ENCODE results near the gene MUS81.

The MUS81 gene

GRCh38 chr11:65868907-65869306 is 8.7 kb downstream of the MUS81 start:
- no peak for DNase-seq (ENCODE audit: low read depth)

DNA sequence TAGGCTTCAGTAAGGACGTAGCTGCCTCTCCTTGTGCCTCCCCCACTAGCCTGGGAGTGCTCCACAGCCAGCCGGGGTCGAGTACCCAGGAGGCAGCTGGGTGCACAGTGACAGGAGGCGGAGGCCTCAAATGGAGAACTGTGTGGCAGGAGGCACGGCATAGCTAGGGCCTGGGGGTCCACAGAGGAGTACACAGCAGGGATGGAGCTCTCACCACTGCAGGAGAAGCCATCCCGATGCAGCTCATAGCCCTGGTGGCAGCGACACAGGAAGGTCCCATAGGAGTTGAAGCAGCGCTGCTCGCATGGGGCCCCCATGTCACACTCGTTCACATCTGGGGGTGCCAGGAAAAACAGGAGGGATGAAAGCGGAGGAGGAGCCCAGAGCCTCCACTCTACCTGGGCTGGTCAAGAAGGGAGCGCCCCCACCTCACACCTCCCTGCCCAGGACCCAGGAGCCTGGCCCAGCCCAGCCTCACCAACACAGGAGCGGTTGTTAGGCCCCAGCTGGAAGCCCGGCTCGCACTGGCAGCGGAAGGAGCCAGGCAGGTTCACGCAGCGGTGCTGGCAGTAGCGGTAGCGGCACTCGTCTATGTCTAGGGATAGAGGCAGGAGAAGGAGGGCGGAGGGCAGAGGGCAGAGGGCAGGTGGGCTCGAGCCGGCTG is 9.5 kb downstream of the MUS81 start:
- TF ChIP-seq CTCF (IDR thresholded peaks at IDR 0.05; ENCODE audit: control insufficient read depth, insufficient read depth, low read depth, low read length, missing control alignments) = no peak
- no peak overlapping the region for H3K4me3 ChIP-seq (ENCODE audit: control insufficient read depth, low read depth, low read length)
- no peak for DNase-seq (ENCODE audit: low read depth)

More at GRCh38 chr11:65868907-65869306, 8.7 kb downstream of the MUS81 start:
- no peak overlapping the region for H3K4me3 ChIP-seq (ENCODE audit: control insufficient read depth, low read depth, low read length)
- no peak for TF ChIP-seq CTCF (IDR thresholded peaks at IDR 0.05; ENCODE audit: control insufficient read depth, insufficient read depth, low read depth, low read length, missing control alignments)

- no peak overlapping the region for H3K4me3 ChIP-seq (ENCODE audit: control insufficient read depth, low read depth, low read length)
- no peak for TF ChIP-seq CTCF (IDR thresholded peaks at IDR 0.05; ENCODE audit: control insufficient read depth, insufficient read depth, low read depth, low read length, missing control alignments)
- DNase-seq (ENCODE audit: low read depth) = no peak
These were observed 10.1 kb downstream of the MUS81 start for GRCh38 chr11:65870307-65870658.

DNA sequence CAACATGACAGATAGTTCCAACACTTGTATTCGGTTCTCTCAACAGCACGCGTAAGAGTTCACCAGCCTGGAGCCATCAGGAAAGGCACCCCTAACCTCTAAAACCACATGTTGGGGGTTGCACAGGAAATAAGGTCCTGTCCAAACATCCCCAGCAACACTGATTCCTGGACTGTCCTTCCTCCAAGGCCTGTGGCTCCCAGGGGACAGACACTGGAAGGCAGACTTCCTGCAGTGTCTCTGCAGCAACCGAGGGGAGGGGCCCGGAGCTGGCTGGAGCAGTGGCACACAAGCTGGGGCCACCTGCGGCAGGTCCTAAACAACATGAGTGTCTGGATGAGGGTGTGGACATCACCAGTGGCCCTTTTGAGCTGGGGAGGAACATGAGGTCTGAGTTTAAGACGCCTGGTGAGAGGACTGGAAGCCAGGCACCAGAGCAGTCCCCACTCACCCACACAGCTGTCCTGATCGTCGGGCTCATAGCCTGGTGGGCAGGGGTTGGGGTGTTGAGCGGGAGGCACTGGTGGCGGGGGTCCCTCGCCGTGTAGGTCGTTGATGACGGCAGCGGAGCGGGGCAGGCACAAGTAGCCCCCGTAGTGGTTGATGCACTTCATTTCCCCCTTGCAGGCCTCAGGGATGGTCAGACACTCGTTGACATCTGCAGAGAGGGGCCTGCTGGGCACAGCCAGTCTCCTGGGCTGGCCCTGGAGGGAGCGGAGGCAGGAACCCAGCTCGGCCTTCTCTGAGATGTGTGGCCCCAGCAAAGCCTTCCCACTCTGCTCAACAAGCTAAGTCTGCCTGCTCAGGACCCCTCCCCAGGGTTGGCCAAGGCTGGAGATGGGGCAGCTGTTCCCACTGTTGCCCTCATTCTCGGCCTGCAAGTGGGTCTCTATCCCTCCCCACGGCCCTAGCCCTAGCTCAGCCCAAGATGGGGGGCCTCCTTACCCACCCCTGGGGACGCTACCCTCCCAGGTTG is 10.8 kb downstream of the MUS81 start:
- TF ChIP-seq CTCF (IDR thresholded peaks at IDR 0.05; ENCODE audit: control insufficient read depth, insufficient read depth, low read depth, low read length, missing control alignments) = no peak
- peak overlapping the region; percentile 77 for H3K4me3 ChIP-seq (ENCODE audit: control insufficient read depth, low read depth, low read length)
- DNase-seq (ENCODE audit: low read depth) = no peak

DNA sequence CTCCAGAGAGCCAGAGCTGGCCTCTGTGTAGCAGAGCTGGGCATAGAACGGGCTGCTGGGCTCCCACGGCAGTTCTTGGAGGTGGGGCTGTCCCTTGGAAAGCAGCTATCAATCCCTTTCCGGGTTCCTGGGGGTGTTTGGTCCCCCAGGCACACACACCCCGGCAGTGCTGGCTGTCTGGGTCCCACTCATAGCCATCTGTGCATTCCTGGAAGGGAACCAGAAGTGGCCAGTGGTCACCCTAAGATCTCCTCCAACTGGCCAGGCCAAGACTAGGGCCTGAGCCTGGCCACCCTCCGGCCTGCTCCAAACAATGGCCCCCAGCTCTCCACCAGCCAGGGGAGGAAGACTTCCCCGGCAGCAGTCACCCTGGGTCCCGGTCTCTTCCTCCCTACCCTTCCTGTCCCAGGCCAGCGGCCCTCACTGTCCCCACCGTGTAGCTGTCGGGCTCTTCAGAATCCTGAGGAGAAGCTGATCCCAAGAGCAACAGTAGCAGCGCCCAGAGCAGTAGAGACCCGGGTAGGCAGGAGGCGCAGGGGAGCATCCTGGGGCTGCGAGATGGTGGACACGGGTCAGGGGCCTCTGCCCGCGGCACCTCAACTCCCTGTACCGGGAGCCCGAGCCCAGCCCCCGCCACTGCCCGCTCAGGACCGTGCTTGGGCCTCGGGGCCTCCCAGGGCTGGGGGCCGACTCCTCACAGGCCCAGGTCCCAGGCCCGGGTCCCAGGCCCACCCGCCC is 11.7 kb downstream of the MUS81 start:
- peak; percentile 35 for TF ChIP-seq CTCF (IDR thresholded peaks at IDR 0.05; ENCODE audit: control insufficient read depth, insufficient read depth, low read depth, low read length, missing control alignments)
- H3K4me3 ChIP-seq (ENCODE audit: control insufficient read depth, low read depth, low read length) = peak overlapping the region; percentile 77
- no peak for DNase-seq (ENCODE audit: low read depth)

GRCh38 chr11:65872586-65873317 is 12.5 kb downstream of the MUS81 start, which contains the start of gene EFEMP2:
EFEMP2 (minus strand) TSS chr11:65872800; CDS start chr11:65872354, 446 bp downstream.
- H3K4me3 ChIP-seq (ENCODE audit: control insufficient read depth, low read depth, low read length) = peak within 1 kb of the TSS; percentile 77
- DNase-seq (ENCODE audit: low read depth) = no peak
- no peak for TF ChIP-seq CTCF (IDR thresholded peaks at IDR 0.05; ENCODE audit: control insufficient read depth, insufficient read depth, low read depth, low read length, missing control alignments)
